HG02970 (cell line): ENCODE data around the gene TPPP2.

Experiments
- ATAC-seq: cut with Tn5 transposase; IDR thresholded peaks from one replicate; pipeline ENCODE4 v1.9.1; 2021; ENCODE audit warnings: mild to moderate bottlenecking, moderate library complexity, moderate number of reproducible peaks; ENCODE audit not compliant: unreplicated experiment, low FRiP score

TPPP2 gene

GRCh38 chr14:21073921-21074320, 43.9 kb downstream of the TPPP2 start:
- ATAC-seq: no peak

GRCh38 chr14:21074398-21075272, 44.6 kb downstream of the TPPP2 start:
- no peak for ATAC-seq

- no peak for ATAC-seq
Measured at GRCh38 chr14:21075719-21076437, 45.9 kb downstream of the TPPP2 start.

DNA sequence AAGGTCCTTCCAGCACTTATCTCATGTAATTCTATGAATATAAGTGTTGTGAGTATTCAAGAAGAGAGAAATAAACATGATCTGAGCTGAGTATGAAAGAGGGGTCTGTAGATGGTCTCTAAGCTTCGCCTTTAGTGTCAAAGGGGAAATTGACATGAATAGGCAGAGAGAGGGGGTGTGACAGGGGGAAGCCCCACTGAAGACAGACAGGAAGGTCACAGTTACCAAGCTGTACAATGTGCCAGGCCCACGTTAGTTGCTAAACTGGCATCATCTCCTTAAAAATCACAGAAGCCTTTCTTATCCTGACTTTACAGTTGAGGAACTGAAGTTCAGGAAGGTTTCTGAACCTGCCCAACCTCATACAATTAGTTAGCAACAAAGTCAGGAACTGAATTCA, 47.7 kb downstream of the TPPP2 start:
- ATAC-seq: no peak

DNA sequence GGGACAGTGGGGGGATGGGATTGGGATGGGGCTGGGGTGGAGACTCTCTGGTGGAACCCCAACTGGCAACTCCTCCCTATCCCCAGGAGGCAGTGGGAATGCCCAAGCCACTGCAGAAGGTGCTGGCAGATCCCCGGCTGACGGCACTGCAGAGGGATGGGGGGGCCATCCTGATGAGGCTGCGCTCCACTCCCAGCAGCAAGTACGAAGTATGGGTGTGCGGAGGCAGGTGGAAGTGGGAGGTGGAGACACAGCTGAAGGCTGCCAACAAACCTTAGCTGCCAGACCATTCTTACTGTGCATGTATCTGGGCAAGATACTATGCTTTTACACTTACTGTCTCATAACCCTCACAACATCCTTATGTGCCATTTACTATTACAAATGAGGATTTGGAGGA, 48.3 kb downstream of the TPPP2 start:
- no peak for ATAC-seq

- ATAC-seq: no peak
Measured at GRCh38 chr14:21078726-21079125, 48.7 kb downstream of the TPPP2 start.

DNA sequence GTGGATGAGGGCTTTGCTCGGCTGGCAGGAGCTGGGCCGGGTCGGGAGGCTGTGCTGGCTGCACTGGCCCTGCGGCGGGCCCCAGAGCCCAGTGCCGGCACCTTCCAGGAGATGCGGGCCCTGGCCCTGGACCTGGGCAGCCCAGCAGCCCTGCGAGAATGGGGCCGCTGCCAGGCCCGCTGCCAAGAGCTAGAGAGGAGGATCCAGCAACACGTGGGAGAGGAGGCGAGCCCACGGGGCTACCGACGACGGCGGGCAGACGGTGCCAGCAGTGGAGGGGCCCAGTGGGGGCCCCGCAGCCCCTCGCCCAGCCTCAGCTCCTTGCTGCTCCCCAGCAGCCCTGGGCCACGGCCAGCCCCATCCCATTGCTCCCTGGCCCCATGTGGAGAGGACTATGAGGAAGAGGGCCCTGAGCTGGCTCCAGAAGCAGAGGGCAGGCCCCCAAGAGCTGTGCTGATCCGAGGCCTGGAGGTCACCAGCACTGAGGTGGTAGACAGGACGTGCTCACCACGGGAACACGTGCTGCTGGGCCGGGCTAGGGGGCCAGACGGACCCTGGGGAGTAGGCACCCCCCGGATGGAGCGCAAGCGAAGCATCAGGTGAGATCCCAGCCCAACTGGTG, 51.6 kb downstream of the TPPP2 start:
- ATAC-seq: no peak
